HL-60 (cell line): ENCODE data around the gene ALK.

ENCODE experiments used
- DNase-seq, 2 experiments: peaks; one replicate each; pipeline ENCODE4 v3.0.0-alpha.2; 2010 to 2020; ENCODE audit warnings: low read depth in 1 of 2, low spot score in 1 of 2
- H3K27ac ChIP-seq: fragments of 250-450 bp; sonication (Bioruptor Pico); replicated peaks from 2 replicates; pipeline ENCODE4 v1.5.1; 2020; ENCODE audit warnings: mild to moderate bottlenecking, moderate library complexity
- H3K27me3 ChIP-seq: fragments of 250-450 bp; sonication (Bioruptor Pico); 2 replicates; pipeline ENCODE4 v1.5.1; 2021; ENCODE audit warnings: mild to moderate bottlenecking, moderate library complexity; ENCODE audit not compliant: insufficient read depth, poor library complexity, severe bottlenecking
- H3K4me3 ChIP-seq: replicated peaks from 2 replicates; pipeline ENCODE4 v1.5.1; 2011; ENCODE audit warnings: mild to moderate bottlenecking, control low read depth, low read length; ENCODE audit not compliant: insufficient read depth
- GABPA ChIP-seq: IDR thresholded peaks from 2 replicates; pipeline ENCODE4 v1.6.1; 2012; ENCODE audit warnings: low read depth
- POLR2AphosphoS5 ChIP-seq: IDR thresholded peaks from 2 replicates; pipeline ENCODE4 v1.6.1; 2012; ENCODE audit warnings: low read depth
- SPI1 ChIP-seq: IDR thresholded peaks from 2 replicates; pipeline ENCODE4 v1.6.1; 2012; ENCODE audit warnings: low read depth, mild to moderate bottlenecking, borderline replicate concordance
- TF ChIP-seq, protein P1 (sequence below): IDR thresholded peaks from 2 replicates; pipeline ENCODE4 v1.6.1; 2012; ENCODE audit warnings: low read depth; ENCODE audit not compliant: insufficient replicate concordance
- TF ChIP-seq, protein P2 (sequence below): IDR thresholded peaks from one replicate; pipeline ENCODE4 v1.5.1; 2011; ENCODE audit warnings: low read length, control low read depth, inconsistent platforms; ENCODE audit not compliant: insufficient read depth

ALK gene

DNA sequence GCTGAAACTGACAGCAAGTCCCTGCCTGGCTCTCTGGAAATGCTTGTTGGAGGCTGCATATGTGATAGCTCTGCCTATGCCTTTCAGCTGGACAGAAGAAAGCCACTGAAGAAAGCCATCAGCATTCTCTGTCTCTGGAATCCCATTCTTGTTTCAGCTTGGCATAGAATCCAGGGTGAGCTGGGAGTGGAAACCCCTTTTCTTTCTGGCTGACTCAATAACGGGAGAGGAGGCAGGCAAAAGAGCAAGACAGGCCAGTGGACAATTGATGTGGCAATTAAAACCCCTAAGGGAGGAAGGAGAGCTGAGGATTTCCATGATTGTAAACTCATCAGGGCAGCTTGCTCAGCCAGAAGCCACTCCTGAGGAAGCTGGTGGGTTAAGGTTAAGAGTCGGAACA is 598.1 kb downstream of the ALK start:
- TF ChIP-seq GABPA (no peak), SPI1 (no peak)
- no peak for DNase-seq
- H3K27me3 ChIP-seq: no peaks in the 10 kb centered on the region

DNA sequence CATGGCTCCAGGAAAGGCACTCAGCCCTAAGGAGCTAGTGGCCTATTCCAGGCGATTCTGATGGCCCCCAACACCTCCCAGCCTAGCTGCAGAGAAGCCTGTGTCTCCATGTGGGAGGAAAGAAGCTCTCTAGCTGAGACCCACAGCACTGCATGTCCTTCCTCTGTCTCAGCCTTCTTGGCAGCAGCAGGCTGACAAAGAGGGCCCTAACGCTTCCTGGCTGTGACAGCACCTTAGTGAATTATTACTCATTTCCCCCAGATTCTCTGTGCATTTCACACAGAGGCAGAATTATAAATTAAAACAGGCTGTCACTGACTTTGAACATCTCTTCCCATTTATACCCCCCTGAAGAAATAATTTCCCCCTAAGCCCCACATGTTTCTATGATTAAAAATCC is 599.4 kb downstream of the ALK start:
- no peak for TF ChIP-seq GABPA
- TF ChIP-seq, protein P1, sequence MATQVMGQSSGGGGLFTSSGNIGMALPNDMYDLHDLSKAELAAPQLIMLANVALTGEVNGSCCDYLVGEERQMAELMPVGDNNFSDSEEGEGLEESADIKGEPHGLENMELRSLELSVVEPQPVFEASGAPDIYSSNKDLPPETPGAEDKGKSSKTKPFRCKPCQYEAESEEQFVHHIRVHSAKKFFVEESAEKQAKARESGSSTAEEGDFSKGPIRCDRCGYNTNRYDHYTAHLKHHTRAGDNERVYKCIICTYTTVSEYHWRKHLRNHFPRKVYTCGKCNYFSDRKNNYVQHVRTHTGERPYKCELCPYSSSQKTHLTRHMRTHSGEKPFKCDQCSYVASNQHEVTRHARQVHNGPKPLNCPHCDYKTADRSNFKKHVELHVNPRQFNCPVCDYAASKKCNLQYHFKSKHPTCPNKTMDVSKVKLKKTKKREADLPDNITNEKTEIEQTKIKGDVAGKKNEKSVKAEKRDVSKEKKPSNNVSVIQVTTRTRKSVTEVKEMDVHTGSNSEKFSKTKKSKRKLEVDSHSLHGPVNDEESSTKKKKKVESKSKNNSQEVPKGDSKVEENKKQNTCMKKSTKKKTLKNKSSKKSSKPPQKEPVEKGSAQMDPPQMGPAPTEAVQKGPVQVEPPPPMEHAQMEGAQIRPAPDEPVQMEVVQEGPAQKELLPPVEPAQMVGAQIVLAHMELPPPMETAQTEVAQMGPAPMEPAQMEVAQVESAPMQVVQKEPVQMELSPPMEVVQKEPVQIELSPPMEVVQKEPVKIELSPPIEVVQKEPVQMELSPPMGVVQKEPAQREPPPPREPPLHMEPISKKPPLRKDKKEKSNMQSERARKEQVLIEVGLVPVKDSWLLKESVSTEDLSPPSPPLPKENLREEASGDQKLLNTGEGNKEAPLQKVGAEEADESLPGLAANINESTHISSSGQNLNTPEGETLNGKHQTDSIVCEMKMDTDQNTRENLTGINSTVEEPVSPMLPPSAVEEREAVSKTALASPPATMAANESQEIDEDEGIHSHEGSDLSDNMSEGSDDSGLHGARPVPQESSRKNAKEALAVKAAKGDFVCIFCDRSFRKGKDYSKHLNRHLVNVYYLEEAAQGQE: no peak
- TF ChIP-seq, protein P2, sequence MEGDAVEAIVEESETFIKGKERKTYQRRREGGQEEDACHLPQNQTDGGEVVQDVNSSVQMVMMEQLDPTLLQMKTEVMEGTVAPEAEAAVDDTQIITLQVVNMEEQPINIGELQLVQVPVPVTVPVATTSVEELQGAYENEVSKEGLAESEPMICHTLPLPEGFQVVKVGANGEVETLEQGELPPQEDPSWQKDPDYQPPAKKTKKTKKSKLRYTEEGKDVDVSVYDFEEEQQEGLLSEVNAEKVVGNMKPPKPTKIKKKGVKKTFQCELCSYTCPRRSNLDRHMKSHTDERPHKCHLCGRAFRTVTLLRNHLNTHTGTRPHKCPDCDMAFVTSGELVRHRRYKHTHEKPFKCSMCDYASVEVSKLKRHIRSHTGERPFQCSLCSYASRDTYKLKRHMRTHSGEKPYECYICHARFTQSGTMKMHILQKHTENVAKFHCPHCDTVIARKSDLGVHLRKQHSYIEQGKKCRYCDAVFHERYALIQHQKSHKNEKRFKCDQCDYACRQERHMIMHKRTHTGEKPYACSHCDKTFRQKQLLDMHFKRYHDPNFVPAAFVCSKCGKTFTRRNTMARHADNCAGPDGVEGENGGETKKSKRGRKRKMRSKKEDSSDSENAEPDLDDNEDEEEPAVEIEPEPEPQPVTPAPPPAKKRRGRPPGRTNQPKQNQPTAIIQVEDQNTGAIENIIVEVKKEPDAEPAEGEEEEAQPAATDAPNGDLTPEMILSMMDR: no peak
- no peak for TF ChIP-seq SPI1
- TF ChIP-seq POLR2AphosphoS5: no peak
- no peak for DNase-seq
- no peaks in the 10 kb centered on the region for H3K27me3 ChIP-seq
- no peak overlapping the region for H3K27ac ChIP-seq
- H3K4me3 ChIP-seq: no peak overlapping the region

More for the DNA sequence above, 598.1 kb downstream of the ALK start:
- Histone ChIP-seq H3K27ac (no peak overlapping the region), H3K4me3 (no peak overlapping the region)

DNA sequence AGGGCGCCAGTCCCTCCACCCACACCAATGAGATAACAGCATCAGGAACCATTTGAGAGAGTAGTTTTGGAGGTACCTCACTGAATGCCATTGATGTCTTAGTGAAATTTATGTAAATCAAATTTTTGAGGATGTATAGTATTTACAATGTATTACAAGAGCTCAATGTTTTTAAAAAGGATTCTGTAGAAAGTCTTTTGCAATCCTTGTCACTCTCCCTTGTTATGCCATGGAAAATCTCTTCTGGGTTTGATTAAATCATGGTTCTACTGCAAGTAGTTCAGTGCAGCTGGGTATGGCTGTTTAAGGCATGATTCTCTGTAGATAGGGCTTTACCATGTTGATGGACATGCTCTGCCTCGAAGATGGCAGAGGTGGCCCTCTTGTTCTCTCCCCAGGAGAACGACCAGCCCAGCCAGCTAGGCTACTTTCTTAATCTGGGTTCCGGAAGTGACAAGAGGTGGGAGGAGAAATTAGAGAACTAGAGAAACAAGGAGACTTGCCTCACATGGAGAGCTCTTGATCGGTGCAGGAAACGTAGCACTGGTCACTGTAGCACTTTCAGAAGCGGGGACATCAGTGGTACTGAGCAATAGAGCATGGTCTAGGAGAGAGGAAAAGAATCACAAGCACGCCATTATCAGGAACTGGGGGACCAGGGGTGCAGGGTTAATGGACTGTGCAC is 603.4 kb downstream of the ALK start:
- TF ChIP-seq, protein P2: no peak
- TF ChIP-seq SPI1 (no peak), POLR2AphosphoS5 (no peak), GABPA (no peak)
- TF ChIP-seq, protein P1: no peak
- peak in 1 of 2 experiments; percentile 4 for DNase-seq
- Histone ChIP-seq H3K4me3 (no peak overlapping the region), H3K27me3 (peaks cover 6% of the 10 kb centered on the region), H3K27ac (no peak overlapping the region)

DNA sequence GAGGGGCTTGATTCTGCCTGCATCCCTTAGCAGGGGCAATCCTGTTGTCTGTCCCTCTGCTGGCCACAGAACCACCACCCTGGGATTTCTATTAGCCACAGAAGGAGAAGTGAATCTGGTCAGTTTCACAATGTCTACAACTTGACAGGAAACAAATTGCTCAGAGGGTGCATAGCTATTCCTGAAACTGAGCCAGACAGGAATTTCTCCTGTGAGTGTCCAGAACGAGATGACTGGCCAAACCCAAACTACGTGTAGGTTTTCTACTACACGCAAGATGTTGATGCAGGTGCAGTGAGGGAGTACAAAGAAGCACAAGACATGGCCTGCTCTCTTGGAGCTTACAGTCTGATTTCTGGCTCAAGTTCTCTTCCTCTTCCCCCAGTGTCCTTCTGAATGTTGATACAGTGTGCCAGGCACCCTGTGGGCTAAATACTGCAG is 604.3 kb downstream of the ALK start:
- DNase-seq: peak; percentile 5 to 23
- Histone ChIP-seq H3K4me3 (no peak overlapping the region), H3K27me3 (peaks cover 6% of the 10 kb centered on the region), H3K27ac (no peak overlapping the region)
- TF ChIP-seq, protein P2: no peak
- TF ChIP-seq, protein P1: no peak
- TF ChIP-seq SPI1: peak; percentile 56; the same call in 1 of the 2 replicates
